Neural progenitor cell (in vitro differentiated cells): Measurements from ENCODE around the gene ANGPTL2.

Source experiments
- EZH2 ChIP-seq: fragments of 200-600 bp; sonication (generic); IDR thresholded peaks from 2 replicates; pipeline ENCODE4 v1.6.1; 2017; ENCODE audit warnings: antibody characterized with exemption, mild to moderate bottlenecking, moderate library complexity
- EZH2phosphoT487 ChIP-seq: fragments of 200-600 bp; sonication (generic); IDR thresholded peaks from 2 replicates; pipeline ENCODE4 v1.6.1; 2017; ENCODE audit warnings: antibody characterized with exemption
- TF ChIP-seq, protein P1 (sequence below): fragments of 200-600 bp; sonication (generic); IDR thresholded peaks from 2 replicates; pipeline ENCODE4 v1.5.1; 2017; ENCODE audit warnings: antibody characterized with exemption, mild to moderate bottlenecking

DNA sequence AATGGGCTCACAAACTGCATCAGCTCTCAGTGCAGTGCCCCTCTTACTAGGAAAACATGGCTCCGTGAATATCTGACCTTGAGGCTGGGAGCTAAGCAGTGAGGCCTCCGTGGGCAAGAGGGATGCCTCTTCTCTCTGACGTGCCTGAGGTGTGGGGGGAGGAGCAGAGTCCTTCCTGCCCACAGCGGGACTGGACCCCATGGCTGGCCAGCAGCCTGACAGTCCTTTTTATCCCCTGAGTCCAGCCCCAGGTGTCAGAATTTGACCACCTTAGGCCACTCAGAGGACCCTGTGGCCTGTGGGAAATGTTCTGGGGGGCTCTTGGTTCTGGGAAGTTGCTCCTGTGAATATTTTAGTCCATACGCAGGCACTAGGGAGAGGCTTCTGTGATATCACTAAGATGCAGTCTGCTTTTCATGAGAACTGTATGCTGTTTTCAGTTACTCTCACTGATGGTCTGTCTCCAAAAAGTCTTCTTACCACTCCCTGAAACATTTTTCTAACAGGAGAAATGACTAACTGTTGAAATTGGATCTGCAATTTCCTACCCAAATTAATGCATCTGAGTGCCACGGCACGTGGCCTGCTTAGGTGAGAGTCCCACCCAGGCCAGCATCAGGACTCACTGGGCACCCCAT, 23.4 kb downstream of the ANGPTL2 start:
- TF ChIP-seq, protein P1, sequence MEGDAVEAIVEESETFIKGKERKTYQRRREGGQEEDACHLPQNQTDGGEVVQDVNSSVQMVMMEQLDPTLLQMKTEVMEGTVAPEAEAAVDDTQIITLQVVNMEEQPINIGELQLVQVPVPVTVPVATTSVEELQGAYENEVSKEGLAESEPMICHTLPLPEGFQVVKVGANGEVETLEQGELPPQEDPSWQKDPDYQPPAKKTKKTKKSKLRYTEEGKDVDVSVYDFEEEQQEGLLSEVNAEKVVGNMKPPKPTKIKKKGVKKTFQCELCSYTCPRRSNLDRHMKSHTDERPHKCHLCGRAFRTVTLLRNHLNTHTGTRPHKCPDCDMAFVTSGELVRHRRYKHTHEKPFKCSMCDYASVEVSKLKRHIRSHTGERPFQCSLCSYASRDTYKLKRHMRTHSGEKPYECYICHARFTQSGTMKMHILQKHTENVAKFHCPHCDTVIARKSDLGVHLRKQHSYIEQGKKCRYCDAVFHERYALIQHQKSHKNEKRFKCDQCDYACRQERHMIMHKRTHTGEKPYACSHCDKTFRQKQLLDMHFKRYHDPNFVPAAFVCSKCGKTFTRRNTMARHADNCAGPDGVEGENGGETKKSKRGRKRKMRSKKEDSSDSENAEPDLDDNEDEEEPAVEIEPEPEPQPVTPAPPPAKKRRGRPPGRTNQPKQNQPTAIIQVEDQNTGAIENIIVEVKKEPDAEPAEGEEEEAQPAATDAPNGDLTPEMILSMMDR: no peak
- no peak for TF ChIP-seq EZH2
- TF ChIP-seq EZH2phosphoT487: no peak
